ENCODE data around the gene ROR1. TPM values are rescaled to one million over a fixed set of nuclear protein-coding genes. Genes with fewer than 3 reads are reported as not detected.

The ROR1 gene
- total and polyA plus RNA-seq, 10 of the 15 experiments (the other 5 are each of a cell fraction or from before 2014, with no cell fraction given) = 0.02 to 0.08 (median 0.05) TPM; not detected in 6

GRCh38 chr1:63854091-63854490 is 80.3 kb downstream of the ROR1 start (continued):
- TF ChIP-seq ELK1 (IDR thresholded peaks at IDR 0.05; ENCODE audit: low read depth, low read length) (no peak), RB1 (IDR thresholded peaks at IDR 0.05; ENCODE audit: borderline replicate concordance) (no peak), MTA3 (IDR thresholded peaks at IDR 0.05; ENCODE audit: borderline replicate concordance, low read length) (no peak), JUNB (IDR thresholded peaks at IDR 0.05) (no peak), POLR2AphosphoS5 (IDR thresholded peaks at IDR 0.05; ENCODE audit: low read length) (no peak)

- POLR2A ChIA-PET = no interaction called here
- no peak overlapping the region for H3K9ac ChIP-seq (ENCODE audit: control insufficient read depth, insufficient read depth, low read length)
- DNase-seq (ENCODE audit: low read depth, low spot score) (no peak), FAIRE-seq (no peak), ATAC-seq (no peak)
- no peak overlapping the region for H3K27ac ChIP-seq (ENCODE audit: control insufficient read depth, insufficient read depth)
- H3K4me3 ChIP-seq = no peak overlapping the region
- TF ChIP-seq E4F1 (IDR thresholded peaks at IDR 0.05; ENCODE audit: borderline replicate concordance, partially characterized antibody) = no peak
- 0% methylated on average over 1 of the region's 1 CpG for WGBS (ENCODE audit: insufficient coverage, insufficient replicate concordance, low lambda C conversion rate, missing lambda C conversion rate)
- RAD21 ChIA-PET (ENCODE audit: unreplicated experiment) = no interaction called here
- H2AFZ ChIP-seq (ENCODE audit: control insufficient read depth, low read depth, low read length) = no peak overlapping the region
- H3K4me2 ChIP-seq (ENCODE audit: control insufficient read depth, insufficient read depth) = no peak overlapping the region
- H3K9me3 ChIP-seq (replicated peaks; ENCODE audit: control insufficient read depth, insufficient read depth, low read length) = no peaks in the 10 kb centered on the region
- SMC1A ChIA-PET (ENCODE audit: uncharacterized antibody, unreplicated experiment) = interaction anchor here (0.6 to 0.7 kb wide), 3 partner anchors 14 to 264 kb away, joined by 3 to 4 read pairs (median 3); no protein-coding TSS in a partner anchor
- no peaks in the 10 kb centered on the region for H3K36me3 ChIP-seq (ENCODE audit: control insufficient read depth in 2 of 2, insufficient read depth in 2 of 2, low read length in 1 of 2)
- no peaks in the 10 kb centered on the region for H3K79me2 ChIP-seq (ENCODE audit: control insufficient read depth, insufficient read depth, low read length)
- H3K4me1 ChIP-seq (ENCODE audit: control insufficient read depth, insufficient read depth, low read length) = no peaks in the 10 kb centered on the region
- H4K20me1 ChIP-seq (ENCODE audit: control insufficient read depth, insufficient read depth) = no peaks in the 10 kb centered on the region
- CTCF ChIA-PET = no interaction called here
- intact Hi-C loops (cut with micrococcal nuclease; ENCODE audit: unreplicated experiment) = no loop called here
- no TSS peak for BruUV-seq (replicated peaks)
- in situ Hi-C loops (cut with MboI) = no loop called here
- no peaks in the 10 kb centered on the region; a peak in 1 of 4 replicates for H3K27me3 ChIP-seq (replicated peaks in 1 of 2; ENCODE audit: control insufficient read depth in 2 of 2, insufficient read depth in 2 of 2, low read length in 1 of 2)
Measured at GRCh38 chr1:63855942-63856341, 82.1 kb downstream of the ROR1 start.
